Stimulated activated CD4-positive, alpha-beta T cell treated with anti-CD3 and anti-CD28 coated beads, Interleukin-4, amount 100 ng/mL, for 24 hours (primary cell): ENCODE measurements around the gene LRIG1.

ENCODE experiments used
- DNase-seq: peaks from one replicate; pipeline ENCODE4 v3.0.0-alpha.2; 2020

Gene LRIG1

GRCh38 chr3:66500576-66501482 lies at the start of gene LRIG1:
LRIG1 (minus strand) TSS chr3:66501022; CDS start chr3:66500407, 615 bp downstream.
- DNase-seq: peak; percentile 99

- no peak for DNase-seq
Observed at GRCh38 chr3:66544619-66545429, 44.0 kb upstream of the LRIG1 start.

- DNase-seq: no peak
Observed at GRCh38 chr3:66542153-66542552, 41.3 kb upstream of the LRIG1 start.

GRCh38 chr3:66539466-66539989 lies 38.7 kb upstream of the LRIG1 start:
- no peak for DNase-seq

GRCh38 chr3:66538390-66538789 lies 37.6 kb upstream of the LRIG1 start:
- DNase-seq: no peak

- DNase-seq: no peak
Observed at GRCh38 chr3:66537735-66538134, 36.9 kb upstream of the LRIG1 start.

- no peak for DNase-seq
Observed at GRCh38 chr3:66536791-66537190, 36.0 kb upstream of the LRIG1 start.

- no peak for DNase-seq
Observed at GRCh38 chr3:66534304-66534845, 33.6 kb upstream of the LRIG1 start.

GRCh38 chr3:66532613-66533012 lies 31.8 kb upstream of the LRIG1 start:
- no peak for DNase-seq

- DNase-seq: no peak
Observed at GRCh38 chr3:66532160-66532587, 31.4 kb upstream of the LRIG1 start.

- DNase-seq: no peak
Observed at GRCh38 chr3:66531256-66531655, 30.4 kb upstream of the LRIG1 start.

GRCh38 chr3:66527246-66527645 lies 26.4 kb upstream of the LRIG1 start:
- DNase-seq: no peak

GRCh38 chr3:66525771-66526170 lies 24.9 kb upstream of the LRIG1 start:
- no peak for DNase-seq

GRCh38 chr3:66520724-66521123 lies 19.9 kb upstream of the LRIG1 start:
- DNase-seq: no peak

- DNase-seq: no peak
Observed at GRCh38 chr3:66518644-66519043, 17.8 kb upstream of the LRIG1 start.

- DNase-seq: no peak
Observed at GRCh38 chr3:66518126-66518525, 17.3 kb upstream of the LRIG1 start.

GRCh38 chr3:66517241-66517640 lies 16.4 kb upstream of the LRIG1 start:
- DNase-seq: no peak

- DNase-seq: no peak
Observed at GRCh38 chr3:66508461-66508860, 7.6 kb upstream of the LRIG1 start.

GRCh38 chr3:66507423-66508260 lies 6.8 kb upstream of the LRIG1 start:
- DNase-seq: no peak

GRCh38 chr3:66506154-66506553 lies 5.3 kb upstream of the LRIG1 start:
- DNase-seq: no peak

GRCh38 chr3:66504850-66505641 lies 4.2 kb upstream of the LRIG1 start:
- no peak for DNase-seq

- no peak for DNase-seq
Observed at GRCh38 chr3:66502981-66503380, 2.2 kb upstream of the LRIG1 start.
